ENCODE measurements around the gene MFSD11.
A peak's percentile ranks its signal among the peaks of the same experiment; 100 is the strongest.
"Not testable (repeated sequence)": the region's sequence is repeated elsewhere in the genome, so short reads cannot be mapped to it uniquely, and the experiment has no call there.

The MFSD11 gene

GRCh38 chr17:76736349-76737081 is 1.4 kb upstream of the MFSD11 start:
- H3K4me1 ChIP-seq (ENCODE audit: control insufficient read depth in 1 of 2, insufficient read depth in 1 of 2, low read depth in 1 of 2, low read length in 1 of 2) = peaks cover 46 to 54% of the 10 kb centered on the region in 2 experiments
- H3K36me3 ChIP-seq = peaks cover 40% of the 10 kb centered on the region
- no peaks in the 10 kb centered on the region for H3K27me3 ChIP-seq
- no peaks in the 10 kb centered on the region for H3K9me3 ChIP-seq
- H3K4me3 ChIP-seq (ENCODE audit: low read depth in 1 of 2, low read length in 1 of 2) = peak overlapping the region; percentile 92
- TF ChIP-seq, protein P1, sequence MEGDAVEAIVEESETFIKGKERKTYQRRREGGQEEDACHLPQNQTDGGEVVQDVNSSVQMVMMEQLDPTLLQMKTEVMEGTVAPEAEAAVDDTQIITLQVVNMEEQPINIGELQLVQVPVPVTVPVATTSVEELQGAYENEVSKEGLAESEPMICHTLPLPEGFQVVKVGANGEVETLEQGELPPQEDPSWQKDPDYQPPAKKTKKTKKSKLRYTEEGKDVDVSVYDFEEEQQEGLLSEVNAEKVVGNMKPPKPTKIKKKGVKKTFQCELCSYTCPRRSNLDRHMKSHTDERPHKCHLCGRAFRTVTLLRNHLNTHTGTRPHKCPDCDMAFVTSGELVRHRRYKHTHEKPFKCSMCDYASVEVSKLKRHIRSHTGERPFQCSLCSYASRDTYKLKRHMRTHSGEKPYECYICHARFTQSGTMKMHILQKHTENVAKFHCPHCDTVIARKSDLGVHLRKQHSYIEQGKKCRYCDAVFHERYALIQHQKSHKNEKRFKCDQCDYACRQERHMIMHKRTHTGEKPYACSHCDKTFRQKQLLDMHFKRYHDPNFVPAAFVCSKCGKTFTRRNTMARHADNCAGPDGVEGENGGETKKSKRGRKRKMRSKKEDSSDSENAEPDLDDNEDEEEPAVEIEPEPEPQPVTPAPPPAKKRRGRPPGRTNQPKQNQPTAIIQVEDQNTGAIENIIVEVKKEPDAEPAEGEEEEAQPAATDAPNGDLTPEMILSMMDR (IDR thresholded peaks at IDR 0.05) = peak; percentile 41
- H3K27ac ChIP-seq = peak overlapping the region; percentile 96

DNA sequence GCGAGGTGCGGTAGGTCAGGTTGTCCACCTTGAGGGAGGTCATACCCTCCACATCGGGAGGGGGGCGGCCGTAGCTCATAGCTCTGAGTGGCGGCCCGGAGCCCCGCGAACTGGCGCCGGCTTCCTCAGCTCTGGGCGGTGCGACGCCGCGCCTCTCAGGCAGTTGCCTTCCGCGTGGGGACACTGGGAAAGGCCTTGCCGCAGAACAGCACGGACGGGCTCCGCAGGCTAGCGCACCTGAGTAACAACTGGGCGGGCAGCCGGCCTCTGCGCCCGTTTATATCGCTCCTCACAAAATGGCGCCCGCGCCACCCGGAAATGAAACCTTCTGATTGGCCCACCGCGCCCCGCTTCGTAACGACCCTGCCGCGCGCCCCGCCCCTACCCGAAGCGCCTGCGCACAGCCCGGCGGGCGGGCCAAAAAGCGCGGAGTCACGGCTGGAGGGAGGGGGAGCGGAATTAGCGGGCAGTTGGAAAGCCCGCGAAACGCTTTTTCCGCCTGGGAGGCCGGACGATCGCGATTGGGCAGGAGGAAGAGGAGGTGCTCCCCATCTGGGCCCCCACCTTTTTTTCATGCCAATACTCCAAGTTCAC is 740 bp upstream of the MFSD11 start, which contains the start of gene SRSF2:
Gene SRSF2, minus strand, starts transcription at position 250 of the 594 bp plus-strand sequence. Its CDS starts 171 bp downstream, at position 79.
- Histone ChIP-seq H3K4me1 (ENCODE audit: control insufficient read depth in 1 of 2, insufficient read depth in 1 of 2, low read depth in 1 of 2, low read length in 1 of 2) (peaks cover 46 to 52% of the 10 kb centered on the region in 2 experiments), H3K27me3 (no peaks in the 10 kb centered on the region), H3K9me3 (no peaks in the 10 kb centered on the region), H3K4me3 (ENCODE audit: low read depth in 1 of 2, low read length in 1 of 2) (peak within 1 kb of the TSS; percentile 92), H3K36me3 (peaks cover 40% of the 10 kb centered on the region), H3K27ac (peak within 1 kb of the TSS; percentile 96)
- TF ChIP-seq, protein P1 (IDR thresholded peaks at IDR 0.05) = no peak

GRCh38 chr17:76738468-76738850 is 540 bp downstream of the MFSD11 start:
- Histone ChIP-seq H3K9me3 (no peaks in the 10 kb centered on the region), H3K36me3 (peaks cover 36% of the 10 kb centered on the region), H3K27me3 (no peaks in the 10 kb centered on the region), H3K4me1 (ENCODE audit: control insufficient read depth in 1 of 2, insufficient read depth in 1 of 2, low read depth in 1 of 2, low read length in 1 of 2) (peaks cover 39 to 41% of the 10 kb centered on the region in 2 experiments), H3K27ac (peak overlapping the region; percentile 96), H3K4me3 (ENCODE audit: low read depth in 1 of 2, low read length in 1 of 2) (peak overlapping the region; percentile 92)
- TF ChIP-seq, protein P1 (IDR thresholded peaks at IDR 0.05) = no peak

GRCh38 chr17:76739568-76740115 is 1.7 kb downstream of the MFSD11 start:
- H3K9me3 ChIP-seq; H3K4me3 ChIP-seq (ENCODE audit: low read depth in 1 of 2, low read length in 1 of 2); H3K27ac ChIP-seq; H3K27me3 ChIP-seq: not testable (repeated sequence)
- peaks cover 36% of the 10 kb centered on the region for H3K36me3 ChIP-seq
- peaks cover 27 to 30% of the 10 kb centered on the region in 2 experiments for H3K4me1 ChIP-seq (ENCODE audit: control insufficient read depth in 1 of 2, insufficient read depth in 1 of 2, low read depth in 1 of 2, low read length in 1 of 2)

- H3K36me3 ChIP-seq = peaks cover 39% of the 10 kb centered on the region
- H3K27me3 ChIP-seq = no peaks in the 10 kb centered on the region
- peaks cover 18 to 21% of the 10 kb centered on the region in 2 experiments for H3K4me1 ChIP-seq (ENCODE audit: control insufficient read depth in 1 of 2, insufficient read depth in 1 of 2, low read depth in 1 of 2, low read length in 1 of 2)
- TF ChIP-seq, protein P1 (IDR thresholded peaks at IDR 0.05) = no peak
- no peak overlapping the region for H3K4me3 ChIP-seq (ENCODE audit: low read depth in 1 of 2, low read length in 1 of 2)
- H3K9me3 ChIP-seq = no peaks in the 10 kb centered on the region
- no peak overlapping the region for H3K27ac ChIP-seq
These were observed 2.6 kb downstream of the MFSD11 start for GRCh38 chr17:76740329-76741118.
